GM23338 (cell line): ENCODE measurements around the gene NUDT9. TPM values are rescaled to one million over a fixed set of nuclear protein-coding genes. Genes with fewer than 3 reads are reported as not detected.
A peak's percentile ranks its signal among the peaks of the same experiment; 100 is the strongest.
"Not testable (repeated sequence)": the region's sequence is repeated elsewhere in the genome, so short reads cannot be mapped to it uniquely, and the experiment has no call there.

Experiments
- ATAC-seq: fragments of 200-7000 bp; cut with Tn5 transposase; 3 replicates; pipeline ENCODE4 v1.9.1; 2020
- DNase-seq: peaks from one replicate; pipeline ENCODE4 v3.0.0-alpha.2; 2015; ENCODE audit warnings: low spot score
- H2AFZ ChIP-seq: fragments of 200-600 bp; sonication (generic); 2 replicates; pipeline ENCODE4 v1.8.0; 2016; ENCODE audit warnings: antibody characterized with exemption, mild to moderate bottlenecking, moderate library complexity
- H3F3A ChIP-seq: fragments of 200-600 bp; sonication (generic); replicated peaks from 2 replicates; pipeline ENCODE4 v1.8.0; 2017; ENCODE audit warnings: antibody characterized with exemption, mixed run types, low read depth
- H3K27ac ChIP-seq: fragments of 200-600 bp; sonication (generic); 2 replicates; pipeline ENCODE4 v1.6.1; 2016; ENCODE audit warnings: low read depth
- H3K27me3 ChIP-seq: fragments of 200-600 bp; sonication (generic); 2 replicates; pipeline ENCODE4 v1.8.0; 2016; ENCODE audit warnings: mild to moderate bottlenecking, mixed run types, moderate library complexity; ENCODE audit not compliant: insufficient read depth
- H3K36me3 ChIP-seq: fragments of 200-600 bp; sonication (generic); 2 replicates; pipeline ENCODE4 v1.8.0; 2016; ENCODE audit warnings: mild to moderate bottlenecking; ENCODE audit not compliant: insufficient read depth
- H3K4me1 ChIP-seq: fragments of 200-600 bp; sonication (generic); 2 replicates; pipeline ENCODE4 v1.8.0; 2016; ENCODE audit warnings: mild to moderate bottlenecking, moderate library complexity; ENCODE audit not compliant: insufficient read depth
- H3K4me2 ChIP-seq: fragments of 200-600 bp; sonication (generic); 2 replicates; pipeline ENCODE4 v1.7.1; 2017; ENCODE audit warnings: mixed run types
- H3K4me3 ChIP-seq: fragments of 200-600 bp; sonication (generic); 2 replicates; pipeline ENCODE4 v1.6.1; 2016; ENCODE audit warnings: mixed run types
- H3K79me2 ChIP-seq: fragments of 200-600 bp; sonication (generic); replicated peaks from 2 replicates; pipeline ENCODE4 v1.8.0; 2017; ENCODE audit warnings: mild to moderate bottlenecking; ENCODE audit not compliant: insufficient read depth
- H3K9me2 ChIP-seq: fragments of 200-600 bp; sonication (generic); 2 replicates; pipeline ENCODE4 v1.8.0; 2017; ENCODE audit not compliant: insufficient read depth
- H4K20me1 ChIP-seq: fragments of 200-600 bp; sonication (generic); replicated peaks from 2 replicates; pipeline ENCODE4 v1.8.0; 2017; ENCODE audit warnings: mild to moderate bottlenecking; ENCODE audit not compliant: insufficient read depth
- H3K27ac Mint-ChIP-seq: 2 replicates; pipeline ENCODE4 v1.8.0; 2020; ENCODE audit warnings: inconsistent platforms, mild to moderate bottlenecking, moderate library complexity, mixed read lengths
- H3K27me3 Mint-ChIP-seq: 3 replicates; pipeline ENCODE4 v1.8.0; 2022; ENCODE audit warnings: low read depth, mild to moderate bottlenecking, moderate library complexity, mixed read lengths, inconsistent platforms; ENCODE audit not compliant: insufficient read depth, poor library complexity
- H3K36me3 Mint-ChIP-seq: 3 replicates; pipeline ENCODE4 v1.8.0; 2021; ENCODE audit warnings: low read depth, mild to moderate bottlenecking, inconsistent platforms, moderate library complexity, mixed read lengths
- H3K4me1 Mint-ChIP-seq: 3 replicates; pipeline ENCODE4 v1.8.0; 2020; ENCODE audit warnings: mild to moderate bottlenecking, inconsistent platforms, mixed read lengths
- H3K4me3 Mint-ChIP-seq: 3 replicates; pipeline ENCODE4 v1.8.0; 2021; ENCODE audit warnings: moderate library complexity, mild to moderate bottlenecking, inconsistent platforms, mixed read lengths
- H3K9me3 Mint-ChIP-seq: 3 replicates; pipeline ENCODE4 v1.8.0; 2020; ENCODE audit warnings: moderate library complexity, mild to moderate bottlenecking, inconsistent platforms, mixed read lengths
- CREB1 ChIP-seq: fragments of 250-450 bp; sonication (Bioruptor Pico); IDR thresholded peaks from 2 replicates; pipeline ENCODE4 v1.5.0; 2020; ENCODE audit warnings: low read depth, mild to moderate bottlenecking, moderate library complexity
- ETS1 ChIP-seq: IDR thresholded peaks from 2 replicates; pipeline ENCODE4 v1.6.1; 2016; ENCODE audit warnings: antibody characterized with exemption
- NANOG ChIP-seq: IDR thresholded peaks from 2 replicates; pipeline ENCODE4 v1.6.1; 2016; ENCODE audit warnings: antibody characterized with exemption, borderline replicate concordance
- ZNF462 ChIP-seq: fragments of 250-450 bp; sonication (Bioruptor Pico); IDR thresholded peaks from 2 replicates; pipeline ENCODE4 v1.5.0; 2020; ENCODE audit warnings: mild to moderate bottlenecking, moderate library complexity
- polyA plus RNA-seq: library from polyadenylated mRNA; unstranded; fragments of >200 nt; fragmentation: Nextera tagmentation; extraction: Ambion mirVana; gene quantifications from 2 replicates; pipeline ENCODE4 v1.2.1, GENCODE V29; 2016
- total RNA-seq: library from RNA; depleted of rRNA; stranded (reverse); fragments of >200 nt; shearing (Covaris generic); gene quantifications from 2 replicates; pipeline ENCODE4 v1.2.3, GENCODE V29; 2014

The NUDT9 gene
- total and polyA plus RNA-seq, 2 experiments from 2014 or later = 22.9 to 43.4 TPM

GRCh38 chr4:87399148-87399547, 23.2 kb upstream of the NUDT9 start:
- Mint-ChIP-seq H3K36me3 (peaks cover 7% of the 10 kb centered on the region; the same call in 2 of the 3 replicates), H3K4me3 (no peak overlapping the region), H3K27me3 (no peaks in the 10 kb centered on the region), H3K27ac (no peak overlapping the region), H3K9me3 (peaks cover 19% of the 10 kb centered on the region; the same call in 2 of the 3 replicates), H3K4me1 (no peaks in the 10 kb centered on the region)
- no peak for TF ChIP-seq ZNF462 (CRISPR knock-in tag)
- no peak for TF ChIP-seq NANOG
- Histone ChIP-seq H3K27ac (no peak overlapping the region), H3K4me3 (no peak overlapping the region), H3K79me2 (no peaks in the 10 kb centered on the region), H3K36me3 (no peaks in the 10 kb centered on the region), H4K20me1 (no peaks in the 10 kb centered on the region), H3K4me1 (no peaks in the 10 kb centered on the region), H3K4me2 (no peak overlapping the region), H3K9me2 (no peaks in the 10 kb centered on the region), H3F3A (no peaks in the 10 kb centered on the region), H3K27me3 (no peaks in the 10 kb centered on the region), H2AFZ (no peak overlapping the region)
- ATAC-seq (peak; percentile 71), DNase-seq (no peak)

- Histone ChIP-seq H3K4me1 (no peaks in the 10 kb centered on the region), H3K36me3 (no peaks in the 10 kb centered on the region), H3K4me3 (no peak overlapping the region), H3K27ac (no peak overlapping the region), H3K9me2 (no peaks in the 10 kb centered on the region), H3K27me3 (no peaks in the 10 kb centered on the region), H3F3A (no peaks in the 10 kb centered on the region), H4K20me1 (no peaks in the 10 kb centered on the region), H2AFZ (no peak overlapping the region), H3K4me2 (no peak overlapping the region), H3K79me2 (no peaks in the 10 kb centered on the region)
- H3K4me1 Mint-ChIP-seq = no peaks in the 10 kb centered on the region
- H3K4me3 Mint-ChIP-seq = no peak overlapping the region
- ATAC-seq (no peak), DNase-seq (no peak)
- TF ChIP-seq ETS1 = no peak
- no peak for TF ChIP-seq CREB1
- peaks cover 19% of the 10 kb centered on the region; the same call in 2 of the 3 replicates for H3K9me3 Mint-ChIP-seq
- peaks cover 7% of the 10 kb centered on the region; the same call in 2 of the 3 replicates for H3K36me3 Mint-ChIP-seq
- no peaks in the 10 kb centered on the region for H3K27me3 Mint-ChIP-seq
- no peak overlapping the region for H3K27ac Mint-ChIP-seq
Observed at GRCh38 chr4:87399954-87400353, 22.4 kb upstream of the NUDT9 start.

GRCh38 chr4:87403732-87404131, 18.6 kb upstream of the NUDT9 start:
- not testable (repeated sequence) for H3K27ac Mint-ChIP-seq, H4K20me1 ChIP-seq, H3K79me2 ChIP-seq, H3K9me2 ChIP-seq, H2AFZ ChIP-seq, H3K27me3 Mint-ChIP-seq, ATAC-seq, H3F3A ChIP-seq, H3K4me3 Mint-ChIP-seq, H3K4me1 ChIP-seq, H3K4me2 ChIP-seq, H3K27ac ChIP-seq, H3K36me3 ChIP-seq, H3K27me3 ChIP-seq, DNase-seq, H3K36me3 Mint-ChIP-seq, H3K4me3 ChIP-seq
- peaks cover 20% of the 10 kb centered on the region for H3K4me1 Mint-ChIP-seq
- H3K9me3 Mint-ChIP-seq = peaks cover 19% of the 10 kb centered on the region; the same call in 2 of the 3 replicates
